Astrocyte (in vitro differentiated cells and primary cell): ENCODE measurements around the gene JPH3. TPM values are rescaled to one million over a fixed set of nuclear protein-coding genes. Genes with fewer than 3 reads are reported as not detected.

Source experiments
- DNase-seq: peaks from one replicate; pipeline ENCODE4 v3.0.0-alpha.2; 2010; ENCODE audit warnings: low read depth
- FAIRE-seq: peaks from 2 replicates; lab custom pipeline; 2011; peaks lifted over from hg19 to GRCh38; lab: Jason Lieb, UNC
- H2AFZ ChIP-seq: 2 replicates; pipeline ENCODE4 v1.6.0; 2012; ENCODE audit warnings: low read depth, low read length, inconsistent platforms
- H3K27ac ChIP-seq: 2 replicates; pipeline ENCODE4 v1.5.1; 2011; ENCODE audit warnings: low read depth, low read length, inconsistent platforms
- H3K27me3 ChIP-seq: 2 replicates; pipeline ENCODE4 v1.6.0; 2011; ENCODE audit warnings: low read length, inconsistent platforms; ENCODE audit not compliant: insufficient read depth
- H3K36me3 ChIP-seq: 2 replicates; pipeline ENCODE4 v1.5.1; 2011; ENCODE audit warnings: low read length, inconsistent platforms; ENCODE audit not compliant: insufficient read depth
- H3K4me1 ChIP-seq: 2 replicates; pipeline ENCODE4 v1.5.1; 2011; ENCODE audit warnings: low read length, inconsistent platforms; ENCODE audit not compliant: insufficient read depth
- H3K4me2 ChIP-seq: 2 replicates; pipeline ENCODE4 v1.6.0; 2012; ENCODE audit warnings: low read length, inconsistent platforms
- H3K4me3 ChIP-seq: 2 replicates; pipeline ENCODE4 v1.5.1; 2011; ENCODE audit warnings: low read depth, mild to moderate bottlenecking, low read length, inconsistent platforms; ENCODE audit not compliant: insufficient read depth
- H3K79me2 ChIP-seq: 2 replicates; pipeline ENCODE4 v1.6.0; 2012; ENCODE audit warnings: mild to moderate bottlenecking, low read length, inconsistent platforms; ENCODE audit not compliant: insufficient read depth
- H3K9ac ChIP-seq: 2 replicates; pipeline ENCODE4 v1.6.0; 2012; ENCODE audit warnings: mild to moderate bottlenecking, low read length, inconsistent platforms
- H3K9me3 ChIP-seq: 2 replicates; pipeline ENCODE4 v1.5.1; 2012; ENCODE audit warnings: low read depth, mild to moderate bottlenecking, low read length, inconsistent platforms; ENCODE audit not compliant: insufficient read depth
- H4K20me1 ChIP-seq: 2 replicates; pipeline ENCODE4 v1.6.0; 2012; ENCODE audit warnings: low read length, inconsistent platforms; ENCODE audit not compliant: insufficient read depth
- H3K27ac Mint-ChIP-seq: one replicate; pipeline ENCODE4 v1.8.0; 2021; ENCODE audit warnings: mild to moderate bottlenecking, mixed read lengths; ENCODE audit not compliant: unreplicated experiment
- H3K27me3 Mint-ChIP-seq: one replicate; pipeline ENCODE4 v1.8.0; 2021; ENCODE audit warnings: low read depth, mixed read lengths; ENCODE audit not compliant: unreplicated experiment
- H3K36me3 Mint-ChIP-seq: one replicate; pipeline ENCODE4 v1.8.0; 2021; ENCODE audit warnings: low read depth, mixed read lengths; ENCODE audit not compliant: unreplicated experiment
- H3K4me1 Mint-ChIP-seq: one replicate; pipeline ENCODE4 v1.8.0; 2021; ENCODE audit warnings: low read depth, mixed read lengths; ENCODE audit not compliant: unreplicated experiment
- H3K4me3 Mint-ChIP-seq: one replicate; pipeline ENCODE4 v1.8.0; 2021; ENCODE audit warnings: mild to moderate bottlenecking, moderate library complexity, mixed read lengths; ENCODE audit not compliant: unreplicated experiment
- H3K9me3 Mint-ChIP-seq: one replicate; pipeline ENCODE4 v1.8.0; 2021; ENCODE audit warnings: mild to moderate bottlenecking, mixed read lengths; ENCODE audit not compliant: unreplicated experiment
- CTCF ChIP-seq: IDR thresholded peaks from 2 replicates; pipeline ENCODE4 v1.5.1; 2011; ENCODE audit warnings: low read depth, mild to moderate bottlenecking, inconsistent platforms, low read length, moderate library complexity; ENCODE audit not compliant: insufficient read depth
- EZH2 ChIP-seq: IDR thresholded peaks from 2 replicates; pipeline ENCODE4 v1.6.1; 2012; ENCODE audit warnings: mild to moderate bottlenecking, low read length, inconsistent platforms; ENCODE audit not compliant: insufficient read depth
- total RNA-seq: library from RNA; stranded (reverse); gene quantifications from 2 replicates; pipeline ENCODE4 v1.2.1, GENCODE V29; 2021

Gene JPH3
- total RNA-seq, 1 donor from 2014 or later: 8.6 TPM

GRCh38 chr16:87662254-87663204, 60.2 kb downstream of the JPH3 start:
- Histone ChIP-seq H3K27ac (no peak overlapping the region), H3K79me2 (no peaks in the 10 kb centered on the region), H3K27me3 (peaks cover 10% of the 10 kb centered on the region), H3K4me1 (no peaks in the 10 kb centered on the region), H3K36me3 (no peaks in the 10 kb centered on the region), H3K9ac (no peak overlapping the region), H2AFZ (no peak overlapping the region), H3K9me3 (peaks cover 4% of the 10 kb centered on the region), H3K4me3 (no peak overlapping the region), H3K4me2 (no peak overlapping the region), H4K20me1 (no peaks in the 10 kb centered on the region)
- FAIRE-seq (no peak), DNase-seq (no peak)
- Mint-ChIP-seq H3K36me3 (no peaks in the 10 kb centered on the region), H3K9me3 (peaks cover 2% of the 10 kb centered on the region), H3K27me3 (peaks cover 7% of the 10 kb centered on the region), H3K4me1 (no peaks in the 10 kb centered on the region), H3K27ac (no peak overlapping the region), H3K4me3 (no peak overlapping the region)
- TF ChIP-seq CTCF (no peak), EZH2 (no peak)

- no peaks in the 10 kb centered on the region for H3K36me3 ChIP-seq
- H3K9me3 ChIP-seq: no peaks in the 10 kb centered on the region
- no peaks in the 10 kb centered on the region for H3K79me2 ChIP-seq
- TF ChIP-seq EZH2: no peak
- no peak for TF ChIP-seq CTCF
- Mint-ChIP-seq H3K36me3 (no peaks in the 10 kb centered on the region), H3K9me3 (no peaks in the 10 kb centered on the region), H3K4me1 (no peaks in the 10 kb centered on the region), H3K27ac (no peak overlapping the region), H3K4me3 (no peak overlapping the region), H3K27me3 (peaks cover 15% of the 10 kb centered on the region)
- H3K27ac ChIP-seq: no peak overlapping the region
- FAIRE-seq (no peak), DNase-seq (no peak)
- H3K27me3 ChIP-seq: peaks cover 10% of the 10 kb centered on the region
- no peak overlapping the region for H2AFZ ChIP-seq
- no peak overlapping the region for H3K9ac ChIP-seq
- H3K4me3 ChIP-seq: no peak overlapping the region
- no peak overlapping the region for H3K4me2 ChIP-seq
- no peaks in the 10 kb centered on the region for H3K4me1 ChIP-seq
- H4K20me1 ChIP-seq: no peaks in the 10 kb centered on the region
Observed at GRCh38 chr16:87664792-87665191, 62.5 kb downstream of the JPH3 start.

GRCh38 chr16:87665193-87665592, 62.9 kb downstream of the JPH3 start:
- H2AFZ ChIP-seq: no peak overlapping the region
- H3K36me3 ChIP-seq: no peaks in the 10 kb centered on the region
- no peak overlapping the region for H3K9ac ChIP-seq
- H3K27ac Mint-ChIP-seq: no peak overlapping the region
- no peak overlapping the region for H3K4me2 ChIP-seq
- no peak for DNase-seq
- H3K27ac ChIP-seq: no peak overlapping the region
- no peaks in the 10 kb centered on the region for H3K36me3 Mint-ChIP-seq
- no peak for TF ChIP-seq CTCF
- no peak for TF ChIP-seq EZH2
- peaks cover 10% of the 10 kb centered on the region for H3K27me3 ChIP-seq
- H3K27me3 Mint-ChIP-seq: peaks cover 15% of the 10 kb centered on the region
- H3K4me3 Mint-ChIP-seq: no peak overlapping the region
- FAIRE-seq: no peak
- no peaks in the 10 kb centered on the region for H4K20me1 ChIP-seq
- H3K4me1 Mint-ChIP-seq: no peaks in the 10 kb centered on the region
- no peaks in the 10 kb centered on the region for H3K79me2 ChIP-seq
- no peaks in the 10 kb centered on the region for H3K9me3 ChIP-seq
- H3K4me1 ChIP-seq: no peaks in the 10 kb centered on the region
- no peak overlapping the region for H3K4me3 ChIP-seq
- H3K9me3 Mint-ChIP-seq: no peaks in the 10 kb centered on the region
